Panc1 (cell line): ENCODE results near the gene CREBBP. TPM values are rescaled to one million over a fixed set of nuclear protein-coding genes. Genes with fewer than 3 reads are reported as not detected.

Source experiments
- ATAC-seq: fragments of 200-7000 bp; cut with Tn5 transposase; 2 replicates; pipeline ENCODE4 v1.9.1; 2020; ENCODE audit warnings: mild to moderate bottlenecking, moderate library complexity
- BruUV-seq: library from RNA; stranded (reverse); fragments of 400-500 nt; replicated peaks from 2 replicates; lab custom pipeline; 2021; lab: Mats Ljungman, UMichigan
- CTCF ChIA-PET: fragments of 300-600 bp; sonication (Branson Sonifier 250); formaldehyde crosslinking; loops from one replicate; lab custom pipeline; 2022; ENCODE audit warnings: antibody characterized with exemption; lab: Charles Lee
- POLR2A ChIA-PET: fragments of 300-600 bp; sonication (Branson Sonifier 250); formaldehyde crosslinking; loops from one replicate; lab custom pipeline; 2022; ENCODE audit warnings: antibody characterized with exemption; lab: Charles Lee
- DNase-seq: peaks from one replicate; pipeline ENCODE4 v3.0.0-alpha.2; 2010; ENCODE audit warnings: low read depth, low spot score
- H3K27ac ChIP-seq: 2 replicates; pipeline ENCODE4 v1.5.1; 2011; ENCODE audit warnings: mild to moderate bottlenecking, low read length, inconsistent platforms
- H3K27me3 ChIP-seq: fragments of 200-500 bp; sonication (Bioruptor generic); 2 replicates; pipeline ENCODE4 v1.6.0; 2014; ENCODE audit warnings: low read length, inconsistent platforms; ENCODE audit not compliant: control insufficient read depth, insufficient read depth
- H3K36me3 ChIP-seq: fragments of 200-500 bp; sonication (Bioruptor generic); 2 replicates; pipeline ENCODE4 v1.5.1; 2014; ENCODE audit warnings: inconsistent platforms, mild to moderate bottlenecking, low read length, moderate library complexity; ENCODE audit not compliant: control insufficient read depth, insufficient read depth
- H3K4me1 ChIP-seq: 2 replicates; pipeline ENCODE4 v1.5.1; 2011; ENCODE audit warnings: inconsistent platforms, mild to moderate bottlenecking, low read length, moderate library complexity; ENCODE audit not compliant: control insufficient read depth, insufficient read depth
- H3K4me3 ChIP-seq, 2 experiments: 2 replicates each; pipeline ENCODE4 v1.5.1; 2011 to 2012; ENCODE audit warnings: low read depth in 2 of 2, low read length in 2 of 2, mild to moderate bottlenecking in 2 of 2, inconsistent platforms in 1 of 2, moderate library complexity in 1 of 2
- H3K9me3 ChIP-seq: fragments of 200-500 bp; sonication (Bioruptor generic); 2 replicates; pipeline ENCODE4 v1.5.1; 2014; ENCODE audit warnings: low read depth, mild to moderate bottlenecking, inconsistent platforms, low read length, moderate library complexity; ENCODE audit not compliant: control insufficient read depth, insufficient read depth
- CTCF ChIP-seq: fragments of 450-650 bp; IDR thresholded peaks from 2 replicates; pipeline ENCODE4 v1.5.1; 2017; ENCODE audit warnings: mild to moderate bottlenecking
- POLR2AphosphoS5 ChIP-seq: IDR thresholded peaks from 2 replicates; pipeline ENCODE4 v1.6.1; 2012; ENCODE audit warnings: mild to moderate bottlenecking, low read depth, low read length, moderate library complexity
- REST ChIP-seq, 2 experiments: IDR thresholded peaks; 2 replicates each; pipeline ENCODE4 v1.6.1; 2011 to 2012; ENCODE audit warnings: low read depth in 2 of 2, control low read depth in 1 of 2, low read length in 1 of 2, mild to moderate bottlenecking in 1 of 2, moderate library complexity in 1 of 2; ENCODE audit not compliant: insufficient read depth in 1 of 2
- SIN3A ChIP-seq: IDR thresholded peaks from 2 replicates; pipeline ENCODE4 v1.6.1; 2012; ENCODE audit warnings: low read depth, mild to moderate bottlenecking, low read length, moderate library complexity, borderline replicate concordance; ENCODE audit not compliant: insufficient read depth
- TCF7L2 ChIP-seq: IDR thresholded peaks from 2 replicates; pipeline ENCODE4 v1.6.1; 2011; ENCODE audit warnings: mild to moderate bottlenecking, low read depth, low read length, inconsistent platforms
- in situ Hi-C: cut with HindIII; loops from 2 replicates; pipeline ENCODE4 v1.10.0; 2016; ENCODE audit warnings: low sequenced_read_pairs, low pct_unique_long_range_greater_than_20kb
- intact Hi-C: fragments of 100-400 bp; cut with micrococcal nuclease; formaldehyde crosslinking; loops from one replicate; pipeline ENCODE4 v1.10.0; 2022; ENCODE audit not compliant: unreplicated experiment
- total RNA-seq: library from RNA; stranded (reverse); gene quantifications from one replicate; pipeline ENCODE4 v1.2.1, GENCODE V29; 2021; ENCODE audit not compliant: unreplicated experiment

CREBBP gene
- total RNA-seq, 1 experiment from 2014 or later: 60.2 TPM

- CTCF ChIA-PET: interaction anchor here (0.6 kb wide), 1 partner anchor 45 kb away, joined by 3 read pairs; no protein-coding TSS in a partner anchor
Observed at GRCh38 chr16:3738128-3738527, 142.4 kb downstream of the CREBBP start.

GRCh38 chr16:3737181-3737580, 143.3 kb downstream of the CREBBP start:
- in situ Hi-C loops: no loop called here
- no TSS peak for BruUV-seq
- H3K9me3 ChIP-seq: no peaks in the 10 kb centered on the region

More at GRCh38 chr16:3738128-3738527, 142.4 kb downstream of the CREBBP start:
- POLR2A ChIA-PET: no interaction called here
- Histone ChIP-seq H3K27me3 (no peaks in the 10 kb centered on the region), H3K9me3 (no peaks in the 10 kb centered on the region), H3K36me3 (peaks cover 5% of the 10 kb centered on the region), H3K4me1 (no peaks in the 10 kb centered on the region), H3K4me3 (no peak overlapping the region), H3K27ac (no peak overlapping the region)
- intact Hi-C loops: no loop called here
- in situ Hi-C loops: no loop called here
- no peak for DNase-seq
- TF ChIP-seq POLR2AphosphoS5: no peak
- TF ChIP-seq CTCF: no peak
- no peak for TF ChIP-seq TCF7L2
- no peak for TF ChIP-seq SIN3A
- TF ChIP-seq REST (IDR thresholded peaks at IDR 0.05; ENCODE audit: insufficient read depth in 1 of 2, low read depth in 2 of 2, low read length in 1 of 2): no peak
- BruUV-seq: no TSS peak
- ATAC-seq: no peak

More at GRCh38 chr16:3737181-3737580, 143.3 kb downstream of the CREBBP start:
- TF ChIP-seq SIN3A (no peak), TCF7L2 (no peak), REST (IDR thresholded peaks at IDR 0.05; ENCODE audit: insufficient read depth in 1 of 2, low read depth in 2 of 2, low read length in 1 of 2) (no peak), CTCF (no peak), POLR2AphosphoS5 (no peak)
- POLR2A ChIA-PET: interaction anchor here (0.7 kb wide), 1 partner anchor 98 kb away, joined by 8 read pairs; no protein-coding TSS in a partner anchor
- ATAC-seq (no peak), DNase-seq (no peak)
- no peak overlapping the region for H3K27ac ChIP-seq
- H3K4me1 ChIP-seq: no peaks in the 10 kb centered on the region
- CTCF ChIA-PET: no interaction called here
- intact Hi-C loops: no loop called here
- H3K27me3 ChIP-seq: no peaks in the 10 kb centered on the region
- peaks cover 5% of the 10 kb centered on the region for H3K36me3 ChIP-seq
- no peak overlapping the region for H3K4me3 ChIP-seq
